Measurements from ENCODE around the gene DUOXA2.
A peak's percentile ranks its signal among the peaks of the same experiment; 100 is the strongest.

The DUOXA2 gene

GRCh38 chr15:45132844-45133560 is 18.9 kb downstream of the DUOXA2 start:
- no peak for TF ChIP-seq CSRNP3 (CRISPR knock-in tag; IDR thresholded peaks at IDR 0.05)
- no peak for TF ChIP-seq ARNTL (CRISPR knock-in tag; IDR thresholded peaks at IDR 0.05; ENCODE audit: borderline replicate concordance, low read depth)
- TF ChIP-seq ZFP30 (CRISPR knock-in tag; IDR thresholded peaks at IDR 0.05) = no peak
- TF ChIP-seq TOX (CRISPR knock-in tag; IDR thresholded peaks at IDR 0.05; ENCODE audit: borderline replicate concordance) = no peak
- TF ChIP-seq SNAI2 (CRISPR knock-in tag; IDR thresholded peaks at IDR 0.05) = no peak
- no peak for TF ChIP-seq POU6F1 (CRISPR knock-in tag; IDR thresholded peaks at IDR 0.05; ENCODE audit: borderline replicate concordance, low read depth)
- TF ChIP-seq TSHZ2 (CRISPR knock-in tag; IDR thresholded peaks at IDR 0.05) = no peak
- TF ChIP-seq ZNF565 (CRISPR knock-in tag; conservative IDR thresholded peaks at IDR 0.05; ENCODE audit: low read depth) = no peak
- no peak for TF ChIP-seq RARB (CRISPR knock-in tag; IDR thresholded peaks at IDR 0.05)
- no peak for TF ChIP-seq BACH2 (CRISPR knock-in tag; IDR thresholded peaks at IDR 0.05; ENCODE audit: borderline replicate concordance)
- 0 out of 3 replicates have a peak, but pooled peaks have one; percentile 13 for ATAC-seq

DNA sequence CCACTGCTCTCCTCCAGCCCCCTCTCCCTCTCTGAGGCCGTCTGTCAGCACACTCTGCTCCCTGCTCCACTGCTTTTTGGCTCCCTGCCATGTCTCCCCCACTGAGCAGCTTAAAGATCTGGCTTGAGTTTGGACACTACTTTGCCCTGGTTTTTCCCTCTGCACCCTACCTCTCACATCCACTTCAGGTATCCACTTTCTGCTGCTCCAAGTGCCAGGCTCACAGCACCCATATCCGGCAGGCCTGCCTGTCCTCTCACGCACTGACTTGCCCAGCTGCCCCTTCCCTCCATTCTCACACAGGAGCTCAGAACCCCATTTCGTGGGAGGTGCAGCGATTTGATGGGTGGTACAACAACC is 19.4 kb downstream of the DUOXA2 start:
- peak; percentile 17; the same call in 1 of the 3 replicates for ATAC-seq
- TF ChIP-seq PPARA (CRISPR knock-in tag; IDR thresholded peaks at IDR 0.05; ENCODE audit: borderline replicate concordance) (no peak), ZFP3 (CRISPR knock-in tag; IDR thresholded peaks at IDR 0.05) (no peak), RARB (CRISPR knock-in tag; IDR thresholded peaks at IDR 0.05) (no peak), ISL1 (CRISPR knock-in tag; IDR thresholded peaks at IDR 0.05) (no peak), SNAI2 (CRISPR knock-in tag; IDR thresholded peaks at IDR 0.05) (no peak), BACH2 (CRISPR knock-in tag; IDR thresholded peaks at IDR 0.05; ENCODE audit: borderline replicate concordance) (no peak), CREB5 (CRISPR knock-in tag; IDR thresholded peaks at IDR 0.05; ENCODE audit: low read depth) (no peak), TSHZ2 (CRISPR knock-in tag; IDR thresholded peaks at IDR 0.05) (no peak), CSDC2 (CRISPR knock-in tag; IDR thresholded peaks at IDR 0.05) (no peak), ARNTL (CRISPR knock-in tag; IDR thresholded peaks at IDR 0.05; ENCODE audit: borderline replicate concordance, low read depth) (no peak), TOX (CRISPR knock-in tag; IDR thresholded peaks at IDR 0.05; ENCODE audit: borderline replicate concordance) (no peak), ZFP30 (CRISPR knock-in tag; IDR thresholded peaks at IDR 0.05) (no peak), ZC3H10 (CRISPR knock-in tag; IDR thresholded peaks at IDR 0.05) (no peak)

- ATAC-seq = no peak
- no peak for TF ChIP-seq RARB (CRISPR knock-in tag; IDR thresholded peaks at IDR 0.05)
- TF ChIP-seq CSRNP3 (CRISPR knock-in tag; IDR thresholded peaks at IDR 0.05) = no peak
These were observed 19.9 kb downstream of the DUOXA2 start for GRCh38 chr15:45134046-45134445.

Data from SK-N-SH treated with all-trans-retinoic acid at 6 μM for 48 hours (cell line).